Measurements from ENCODE around the gene VSTM1.

Gene VSTM1

GRCh38 chr19:54029930-54030490, 33.7 kb downstream of the VSTM1 start (continued):
- TF ChIP-seq ZNF362 (tag by site-specific recombination; IDR thresholded peaks at IDR 0.05) (no peak), GLIS1 (tag by site-specific recombination; IDR thresholded peaks at IDR 0.05) (no peak), CTCF (tag by site-specific recombination; IDR thresholded peaks at IDR 0.05) (peak; percentile 33), ZNF830 (tag by site-specific recombination; IDR thresholded peaks at IDR 0.05; ENCODE audit: low read depth) (no peak)

- ChIA-PET CTCF (interaction anchor here (0.6 to 3.5 kb wide), 30 partner anchors 10 to 362 kb away, joined by 3 to 51 read pairs (median 5); partner anchors contain the start of gene TFPT), POLR2A (interaction anchor here (1.1 kb wide), 2 partner anchors 220 to 236 kb away, joined by 5 to 8 read pairs; no protein-coding TSS in a partner anchor)
- H3K36me3 ChIP-seq (ENCODE audit: control insufficient read depth in 2 of 2, insufficient read depth in 1 of 2, low read length in 2 of 2) = no peaks in the 10 kb centered on the region
- H3K9me3 ChIP-seq (ENCODE audit: control insufficient read depth, insufficient read depth, low read depth, low read length) = no peaks in the 10 kb centered on the region
- H3K27ac ChIP-seq (ENCODE audit: extremely low read depth, low read depth, low read length) = no peak overlapping the region
- H3K4me3 ChIP-seq (ENCODE audit: low read depth, low read length) = no peak overlapping the region
- no peaks in the 10 kb centered on the region for H3K4me1 ChIP-seq (ENCODE audit: control insufficient read depth, insufficient read depth, low read length)
- TF ChIP-seq ZNF274 (IDR thresholded peaks at IDR 0.05; ENCODE audit: low read length) (no peak), ZNF274 (tag by site-specific recombination; IDR thresholded peaks at IDR 0.05; ENCODE audit: borderline replicate concordance) (no peak), RBAK (tag by site-specific recombination; IDR thresholded peaks at IDR 0.05) (no peak), ZSCAN16 (tag by site-specific recombination; IDR thresholded peaks at IDR 0.05) (no peak), YY2 (tag by site-specific recombination; IDR thresholded peaks at IDR 0.05) (no peak), ZNF24 (tag by site-specific recombination; IDR thresholded peaks at IDR 0.05) (no peak)
These were observed 34.4 kb downstream of the VSTM1 start for GRCh38 chr19:54029301-54029700.

- CTCF ChIA-PET = interaction anchor here (1.2 to 4.7 kb wide), 8 partner anchors 10 to 234 kb away, joined by 3 to 39 read pairs (median 6); no protein-coding TSS in a partner anchor
- no peak overlapping the region for H3K27ac ChIP-seq (ENCODE audit: extremely low read depth, low read depth, low read length)
- POLR2A ChIA-PET = no interaction called here
These were observed 37.0 kb downstream of the VSTM1 start for GRCh38 chr19:54026656-54027055.

GRCh38 chr19:54024660-54025059, 39.0 kb downstream of the VSTM1 start:
- Histone ChIP-seq H3K27ac (ENCODE audit: extremely low read depth, low read depth, low read length) (no peak overlapping the region), H3K36me3 (ENCODE audit: control insufficient read depth in 2 of 2, insufficient read depth in 1 of 2, low read length in 2 of 2) (no peaks in the 10 kb centered on the region), H3K9me3 (ENCODE audit: control insufficient read depth, insufficient read depth, low read depth, low read length) (no peaks in the 10 kb centered on the region), H3K4me1 (ENCODE audit: control insufficient read depth, insufficient read depth, low read length) (no peaks in the 10 kb centered on the region), H3K4me3 (ENCODE audit: low read depth, low read length) (no peak overlapping the region)
- peak; percentile 24 for TF ChIP-seq SETDB1 (IDR thresholded peaks at IDR 0.05; ENCODE audit: insufficient read length, low read length)
- no peak for TF ChIP-seq ZNF549 (tag by site-specific recombination; IDR thresholded peaks at IDR 0.05)
- ChIA-PET POLR2A (interaction anchor here (1.2 kb wide), 1 partner anchor 44 kb away, joined by 3 read pairs; no protein-coding TSS in a partner anchor), CTCF (interaction anchor here (0.6 to 4.7 kb wide), 28 partner anchors 10 to 409 kb away, joined by 3 to 39 read pairs (median 6); no protein-coding TSS in a partner anchor)

More at GRCh38 chr19:54026656-54027055, 37.0 kb downstream of the VSTM1 start:
- no peaks in the 10 kb centered on the region for H3K36me3 ChIP-seq (ENCODE audit: control insufficient read depth in 2 of 2, insufficient read depth in 1 of 2, low read length in 2 of 2)
- no peak for TF ChIP-seq ZNF140 (tag by site-specific recombination; IDR thresholded peaks at IDR 0.05)
- no peak for TF ChIP-seq ZNF48 (tag by site-specific recombination; IDR thresholded peaks at IDR 0.05)
- no peak for TF ChIP-seq ZNF121 (tag by site-specific recombination; IDR thresholded peaks at IDR 0.05)
- TF ChIP-seq KLF10 (tag by site-specific recombination; IDR thresholded peaks at IDR 0.05) = no peak
- no peak for TF ChIP-seq ZNF394 (tag by site-specific recombination; IDR thresholded peaks at IDR 0.05; ENCODE audit: borderline replicate concordance)
- TF ChIP-seq ZNF548 (tag by site-specific recombination; IDR thresholded peaks at IDR 0.05) = no peak
- no peaks in the 10 kb centered on the region for H3K4me1 ChIP-seq (ENCODE audit: control insufficient read depth, insufficient read depth, low read length)
- no peaks in the 10 kb centered on the region for H3K9me3 ChIP-seq (ENCODE audit: control insufficient read depth, insufficient read depth, low read depth, low read length)
- no peak overlapping the region for H3K4me3 ChIP-seq (ENCODE audit: low read depth, low read length)
